T-helper 17 cell (primary cell): ENCODE measurements around the gene SMURF1. TPM values are rescaled to one million over a fixed set of nuclear protein-coding genes. Genes with fewer than 3 reads are reported as not detected.

Experiments
- ATAC-seq: fragments of 150-1000 bp; cut with Tn5 transposase; 2 replicates; pipeline ENCODE4 v1.10.0; 2021; ENCODE audit warnings: mild to moderate bottlenecking, moderate library complexity
- DNase-seq, 3 donors: peaks; one replicate each; pipeline versions ENCODE4 v3.0.0 to v3.0.0-alpha.2; 2020 to 2021
- H3K9me3 ChIP-seq: one replicate; pipeline ENCODE4 v1.7.0; 2013; ENCODE audit warnings: low read length, mild to moderate bottlenecking; ENCODE audit not compliant: control insufficient read depth, poor library complexity, severe bottlenecking
- H3K27ac Mint-ChIP-seq: one replicate; pipeline ENCODE4 v1.8.0; 2022; ENCODE audit warnings: mild to moderate bottlenecking, moderate library complexity, mixed read lengths
- H3K27me3 Mint-ChIP-seq: one replicate; pipeline ENCODE4 v1.8.0; 2022; ENCODE audit warnings: mixed read lengths
- H3K36me3 Mint-ChIP-seq: one replicate; pipeline ENCODE4 v1.8.0; 2022; ENCODE audit warnings: low read depth, mixed read lengths
- H3K4me1 Mint-ChIP-seq: one replicate; pipeline ENCODE4 v1.8.0; 2022; ENCODE audit warnings: mild to moderate bottlenecking, mixed read lengths
- H3K4me3 Mint-ChIP-seq: one replicate; pipeline ENCODE4 v1.8.0; 2022; ENCODE audit warnings: mild to moderate bottlenecking, moderate library complexity, mixed read lengths
- total RNA-seq, 4 donors: library from RNA in 2 of 4; stranded (reverse) in 2 of 4; gene quantifications; one replicate each; pipeline ENCODE4 v1.2.3 and lab custom pipeline; 2022 to 2026

The SMURF1 gene
- total RNA-seq, 2 donors from 2014 or later = 30.8 to 39.8 TPM

DNA sequence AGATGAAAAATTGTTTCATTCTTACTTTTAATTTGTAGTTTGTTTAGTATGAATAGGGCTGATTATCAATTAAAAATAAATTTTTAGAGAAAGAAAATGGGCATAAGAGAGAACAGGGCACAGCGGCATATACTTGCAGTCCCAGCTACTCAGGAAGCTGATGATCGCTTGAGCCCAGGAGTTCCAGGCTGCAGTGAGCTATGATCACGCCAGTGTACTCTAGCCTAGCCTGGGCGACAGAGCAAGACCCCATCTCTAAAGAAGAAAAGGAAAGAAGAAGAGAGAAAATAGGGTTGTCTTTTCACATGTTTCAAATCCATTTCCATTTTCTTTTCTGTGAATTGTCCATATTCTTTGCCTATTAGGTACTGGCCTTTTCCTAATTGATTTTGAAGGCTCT lies 8.0 kb downstream of the SMURF1 start:
- H3K36me3 Mint-ChIP-seq = no peaks in the 10 kb centered on the region
- no peak for DNase-seq
- H3K27me3 Mint-ChIP-seq = no peaks in the 10 kb centered on the region
- no peak overlapping the region for H3K27ac Mint-ChIP-seq
- no peak overlapping the region for H3K4me3 Mint-ChIP-seq
- ATAC-seq = no peak
- H3K4me1 Mint-ChIP-seq = peaks cover 47% of the 10 kb centered on the region
- H3K9me3 ChIP-seq = no peaks in the 10 kb centered on the region

DNA sequence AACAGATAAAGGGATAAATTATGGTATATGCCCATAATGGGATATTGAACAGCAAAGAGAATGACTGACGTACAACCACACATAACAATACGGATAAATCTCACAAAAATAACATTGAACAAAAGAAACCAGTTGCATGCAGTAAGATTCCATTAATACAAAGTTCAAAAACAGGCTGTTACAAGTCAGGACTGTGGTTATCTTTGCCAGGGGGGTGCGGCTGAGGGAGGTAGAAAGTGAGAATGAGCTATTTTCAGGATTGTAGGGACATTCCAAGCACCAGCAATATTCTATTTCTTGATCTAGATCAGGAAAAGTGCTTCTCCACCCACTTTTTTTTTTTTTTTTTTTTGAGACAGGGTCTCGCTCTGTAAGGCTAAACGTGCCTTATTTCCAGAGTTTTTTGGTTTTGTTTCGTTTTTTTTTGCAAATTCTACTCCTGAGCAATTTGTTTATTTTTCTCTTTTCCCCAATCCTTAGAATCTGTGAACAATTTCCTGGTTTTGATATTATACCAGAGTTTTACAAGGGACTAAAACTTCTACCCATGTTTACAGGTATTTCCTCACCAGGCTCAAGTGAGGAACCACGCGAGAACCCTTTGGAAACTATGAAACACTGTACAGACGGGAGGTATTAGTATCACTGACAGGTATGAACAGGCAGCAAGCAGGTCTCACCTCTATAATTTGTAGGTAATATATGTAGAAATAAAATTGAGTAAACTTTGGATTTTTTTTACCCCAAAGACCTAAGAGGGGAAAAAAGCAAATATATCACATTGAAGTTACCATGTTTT lies 9.9 kb downstream of the SMURF1 start:
- Mint-ChIP-seq H3K4me1 (peaks cover 41% of the 10 kb centered on the region), H3K36me3 (no peaks in the 10 kb centered on the region), H3K27ac (no peak overlapping the region), H3K4me3 (no peak overlapping the region), H3K27me3 (no peaks in the 10 kb centered on the region)
- ATAC-seq (no peak), DNase-seq (no peak)
- H3K9me3 ChIP-seq = no peaks in the 10 kb centered on the region

DNA sequence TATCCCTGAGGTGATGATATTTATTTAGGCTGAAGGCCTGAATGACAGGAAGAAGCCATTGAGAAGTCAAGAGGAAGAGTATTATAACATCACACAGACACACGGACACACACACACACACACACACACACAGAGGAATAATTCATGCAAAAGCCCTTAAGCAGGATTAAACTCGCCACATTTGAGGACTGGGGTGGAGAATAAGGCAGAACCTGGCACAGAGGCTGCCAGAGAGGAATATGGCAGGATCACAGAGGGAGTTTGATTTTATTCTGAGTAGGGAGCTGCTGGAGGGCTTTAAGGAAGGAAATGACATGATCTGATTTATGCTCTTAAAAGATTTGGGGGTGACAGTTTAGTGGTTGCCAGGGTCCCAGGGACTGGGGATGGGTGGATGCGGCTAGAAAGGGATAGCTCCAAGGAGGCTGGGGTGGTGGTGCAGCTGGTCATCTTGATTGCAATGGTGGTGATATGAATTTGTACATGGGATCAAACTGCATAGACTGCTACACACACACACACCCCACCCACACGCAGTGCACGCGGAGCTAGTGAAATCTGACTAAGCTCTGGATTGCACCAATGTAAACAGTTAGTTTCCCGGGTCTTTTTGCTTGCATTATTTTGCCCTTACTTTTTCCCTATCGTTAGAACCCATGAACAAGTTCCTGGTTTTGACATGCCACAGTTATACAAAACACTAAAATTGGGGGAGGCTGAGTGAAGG lies 11.2 kb downstream of the SMURF1 start:
- H3K4me3 Mint-ChIP-seq = no peak overlapping the region
- DNase-seq (no peak), ATAC-seq (no peak)
- no peaks in the 10 kb centered on the region for H3K36me3 Mint-ChIP-seq
- H3K9me3 ChIP-seq = no peaks in the 10 kb centered on the region
- no peaks in the 10 kb centered on the region for H3K27me3 Mint-ChIP-seq
- peak overlapping the region; percentile 30 for H3K27ac Mint-ChIP-seq
- peaks cover 35% of the 10 kb centered on the region for H3K4me1 Mint-ChIP-seq

DNA sequence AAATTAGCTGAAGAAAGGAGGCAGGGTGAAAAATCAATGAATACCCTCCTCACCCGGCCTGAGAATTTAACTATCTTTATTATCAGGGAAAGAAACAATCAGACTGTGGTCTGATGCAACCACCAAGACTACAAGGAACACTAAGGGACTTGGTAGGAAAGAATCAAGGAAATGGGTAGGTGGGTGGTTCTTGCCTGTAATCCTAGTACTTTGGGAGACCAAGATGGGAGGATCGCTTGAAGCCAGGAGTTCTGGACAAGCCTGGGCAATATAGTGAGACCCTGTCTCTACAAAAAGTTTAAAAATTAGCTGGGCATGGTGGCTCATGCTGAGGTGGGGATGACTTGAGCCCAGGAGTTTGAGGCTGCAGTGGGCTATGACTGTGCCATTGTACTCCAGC lies 12.6 kb downstream of the SMURF1 start:
- no peaks in the 10 kb centered on the region for H3K27me3 Mint-ChIP-seq

DNA sequence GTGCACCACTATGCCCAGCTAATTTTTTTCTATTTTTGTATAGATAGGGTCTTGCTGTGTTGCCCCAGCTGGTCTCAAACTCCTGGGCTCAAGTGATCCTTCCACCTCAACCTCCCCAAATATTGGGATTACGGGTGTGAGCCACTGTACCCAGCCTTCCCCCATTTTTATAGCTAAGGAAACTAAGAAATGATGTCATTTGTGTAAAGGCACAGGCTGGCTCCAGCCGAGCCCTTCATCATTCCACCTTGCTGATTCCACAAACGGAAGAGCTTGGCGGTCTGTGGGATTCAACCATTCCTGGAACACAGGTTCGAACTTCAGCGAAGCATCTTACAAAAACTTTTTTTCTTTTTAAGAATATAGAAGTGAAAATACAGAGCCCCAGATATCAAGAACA lies 14.4 kb downstream of the SMURF1 start:
- Mint-ChIP-seq H3K27ac (no peak overlapping the region), H3K27me3 (no peaks in the 10 kb centered on the region), H3K36me3 (no peaks in the 10 kb centered on the region), H3K4me1 (peaks cover 49% of the 10 kb centered on the region), H3K4me3 (no peak overlapping the region)
- no peaks in the 10 kb centered on the region for H3K9me3 ChIP-seq
- ATAC-seq (no peak), DNase-seq (no peak)

More for the DNA sequence above, 12.6 kb downstream of the SMURF1 start:
- ATAC-seq = no peak
- Mint-ChIP-seq H3K36me3 (no peaks in the 10 kb centered on the region), H3K4me3 (no peak overlapping the region), H3K27ac (peak overlapping the region; percentile 30), H3K4me1 (peaks cover 37% of the 10 kb centered on the region)
- no peak for DNase-seq
- no peaks in the 10 kb centered on the region for H3K9me3 ChIP-seq

DNA sequence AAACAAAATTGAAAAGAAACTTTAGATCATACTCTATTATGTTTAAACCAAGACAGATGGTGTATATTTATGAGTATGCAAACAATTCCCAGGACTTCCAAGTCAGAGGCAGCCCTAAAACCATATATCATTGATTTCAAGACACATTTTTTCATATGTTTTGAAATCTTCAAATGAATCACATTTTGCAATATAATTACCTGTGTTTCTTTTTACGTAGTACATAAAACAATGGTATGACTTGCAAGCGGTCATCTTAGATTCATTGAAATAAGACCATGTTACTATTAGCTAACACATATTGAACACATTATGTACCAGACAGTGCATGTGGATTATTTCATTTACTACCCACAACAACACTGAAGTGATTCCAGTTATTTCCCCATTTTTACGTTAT lies 14.9 kb downstream of the SMURF1 start:
- Mint-ChIP-seq H3K27ac (no peak overlapping the region), H3K4me3 (no peak overlapping the region), H3K27me3 (no peaks in the 10 kb centered on the region), H3K4me1 (peaks cover 51% of the 10 kb centered on the region), H3K36me3 (no peaks in the 10 kb centered on the region)
- ATAC-seq (no peak), DNase-seq (no peak)
- no peaks in the 10 kb centered on the region for H3K9me3 ChIP-seq

DNA sequence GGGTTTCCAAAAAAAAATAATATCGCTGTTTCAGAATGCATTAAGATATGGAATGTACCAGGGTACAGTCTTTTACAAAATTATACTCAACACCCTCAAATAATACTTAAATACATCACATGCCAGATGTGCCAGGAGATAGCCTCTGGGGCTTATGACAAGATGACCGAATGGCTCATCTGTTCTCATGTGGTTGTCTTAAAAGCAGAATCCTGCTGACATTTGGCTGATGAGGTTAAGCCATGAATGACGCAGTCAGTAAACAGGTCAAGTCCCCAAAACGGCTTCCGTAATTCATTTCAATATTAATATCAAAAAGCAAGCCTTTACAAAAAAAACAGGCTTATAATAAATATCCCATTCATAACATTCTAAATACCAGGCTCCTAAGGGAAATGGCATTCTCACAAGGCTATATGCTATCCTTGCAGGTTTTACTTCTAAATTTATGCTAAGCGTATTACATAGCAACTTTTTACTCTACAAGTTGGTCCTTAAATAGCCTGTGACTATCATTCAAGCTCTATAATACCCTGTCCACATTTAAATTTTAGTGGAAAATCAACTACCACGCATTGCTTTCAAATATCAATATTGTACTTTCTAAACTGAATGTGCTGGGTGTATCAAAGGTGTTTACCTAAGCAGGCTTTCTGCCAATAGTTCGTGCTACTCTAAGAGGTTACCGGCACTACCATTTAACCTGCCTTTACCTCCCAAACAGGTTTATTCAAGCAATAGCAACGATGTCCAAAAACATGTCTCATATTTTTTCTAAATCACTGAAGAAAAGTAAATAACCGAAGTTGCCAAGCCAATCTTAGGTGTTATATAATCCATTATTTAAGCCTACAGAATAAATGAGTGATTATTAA lies 15.6 kb downstream of the SMURF1 start:
- Mint-ChIP-seq H3K27ac (no peak overlapping the region), H3K27me3 (no peaks in the 10 kb centered on the region), H3K36me3 (no peaks in the 10 kb centered on the region), H3K4me1 (peaks cover 47% of the 10 kb centered on the region), H3K4me3 (no peak overlapping the region)
- DNase-seq (no peak), ATAC-seq (no peak)
- H3K9me3 ChIP-seq = no peaks in the 10 kb centered on the region

DNA sequence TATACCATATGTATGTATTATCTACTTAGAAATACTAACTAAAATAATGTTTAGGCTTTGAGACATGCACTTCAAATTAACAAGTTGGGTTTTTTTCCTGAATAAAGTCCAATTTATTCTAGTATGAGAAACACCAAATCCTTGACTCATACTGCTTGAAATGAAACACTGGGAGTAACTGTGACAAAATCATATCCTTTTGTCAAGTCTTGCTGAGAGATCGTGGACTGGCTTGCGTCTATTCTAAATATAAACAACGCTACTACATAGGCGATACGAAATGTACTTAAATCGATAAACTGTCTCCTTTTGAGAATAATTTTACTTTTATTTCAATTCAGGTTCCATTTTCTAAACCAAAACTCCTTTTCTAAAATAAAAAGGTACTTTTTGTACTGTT lies 16.3 kb downstream of the SMURF1 start:
- H3K4me1 Mint-ChIP-seq = peaks cover 41% of the 10 kb centered on the region
- H3K27me3 Mint-ChIP-seq = no peaks in the 10 kb centered on the region
- no peaks in the 10 kb centered on the region for H3K9me3 ChIP-seq
- H3K27ac Mint-ChIP-seq = no peak overlapping the region
- no peak overlapping the region for H3K4me3 Mint-ChIP-seq
- ATAC-seq = no peak
- no peak for DNase-seq
- no peaks in the 10 kb centered on the region for H3K36me3 Mint-ChIP-seq

DNA sequence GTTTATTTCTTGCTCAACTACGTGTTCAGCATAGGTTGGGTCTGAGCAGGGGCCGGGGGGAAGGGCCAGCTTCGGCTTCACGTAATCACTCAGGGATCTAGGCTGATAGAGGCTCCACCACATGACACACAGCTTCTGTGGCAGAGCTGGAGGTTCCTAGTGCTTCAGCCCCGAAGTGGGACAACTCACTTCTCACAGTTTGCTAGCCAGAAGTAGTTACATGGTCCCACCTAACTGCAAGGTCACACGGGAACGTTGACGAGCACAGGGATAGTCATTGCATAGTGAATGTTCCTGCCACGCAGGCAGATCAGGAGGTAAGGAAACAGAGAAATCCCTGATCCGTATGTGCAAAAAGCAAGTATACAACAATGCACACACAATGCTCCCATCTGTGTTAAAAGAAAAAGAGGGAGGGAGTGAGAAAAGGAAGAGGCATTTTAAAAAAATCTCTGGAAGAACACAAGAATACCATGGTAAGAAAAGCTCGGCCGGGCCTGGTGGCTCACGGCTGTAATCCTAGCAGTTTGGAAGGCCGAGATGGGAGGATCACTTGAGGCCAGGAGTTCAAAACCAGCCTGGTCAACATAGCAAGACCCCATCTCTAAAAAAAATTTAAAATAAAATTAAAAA lies 16.9 kb downstream of the SMURF1 start:
- Mint-ChIP-seq H3K27me3 (no peaks in the 10 kb centered on the region), H3K27ac (peak overlapping the region; percentile 34), H3K36me3 (no peaks in the 10 kb centered on the region)

DNA sequence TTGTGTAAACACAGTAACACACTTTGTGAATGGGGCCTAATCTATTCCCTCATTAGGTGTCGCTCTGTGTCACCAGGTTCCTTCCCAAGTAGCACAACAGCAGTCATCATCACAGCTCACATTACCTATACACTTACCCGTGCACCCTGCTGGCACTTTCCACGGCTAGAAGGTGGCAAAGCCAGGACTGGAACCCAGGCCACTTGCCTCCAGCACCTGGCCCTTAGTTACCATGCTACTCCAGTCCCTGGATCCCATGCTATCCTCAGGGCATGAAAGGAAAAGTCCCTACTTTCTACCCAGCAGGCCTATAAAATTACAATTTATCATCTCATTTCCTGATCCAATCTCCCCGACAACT lies 18.4 kb downstream of the SMURF1 start:
- H3K4me3 Mint-ChIP-seq = peak overlapping the region; percentile 5
- peak overlapping the region; percentile 24 for H3K27ac Mint-ChIP-seq
- ATAC-seq (no peak), DNase-seq (no peak)
- peaks cover 22% of the 10 kb centered on the region for H3K4me1 Mint-ChIP-seq
- no peaks in the 10 kb centered on the region for H3K27me3 Mint-ChIP-seq
- no peaks in the 10 kb centered on the region for H3K36me3 Mint-ChIP-seq
- H3K9me3 ChIP-seq = no peaks in the 10 kb centered on the region

More for the DNA sequence above, 16.9 kb downstream of the SMURF1 start:
- Mint-ChIP-seq H3K4me3 (no peak overlapping the region), H3K4me1 (peaks cover 35% of the 10 kb centered on the region)
- ATAC-seq (no peak), DNase-seq (no peak)
- no peaks in the 10 kb centered on the region for H3K9me3 ChIP-seq

DNA sequence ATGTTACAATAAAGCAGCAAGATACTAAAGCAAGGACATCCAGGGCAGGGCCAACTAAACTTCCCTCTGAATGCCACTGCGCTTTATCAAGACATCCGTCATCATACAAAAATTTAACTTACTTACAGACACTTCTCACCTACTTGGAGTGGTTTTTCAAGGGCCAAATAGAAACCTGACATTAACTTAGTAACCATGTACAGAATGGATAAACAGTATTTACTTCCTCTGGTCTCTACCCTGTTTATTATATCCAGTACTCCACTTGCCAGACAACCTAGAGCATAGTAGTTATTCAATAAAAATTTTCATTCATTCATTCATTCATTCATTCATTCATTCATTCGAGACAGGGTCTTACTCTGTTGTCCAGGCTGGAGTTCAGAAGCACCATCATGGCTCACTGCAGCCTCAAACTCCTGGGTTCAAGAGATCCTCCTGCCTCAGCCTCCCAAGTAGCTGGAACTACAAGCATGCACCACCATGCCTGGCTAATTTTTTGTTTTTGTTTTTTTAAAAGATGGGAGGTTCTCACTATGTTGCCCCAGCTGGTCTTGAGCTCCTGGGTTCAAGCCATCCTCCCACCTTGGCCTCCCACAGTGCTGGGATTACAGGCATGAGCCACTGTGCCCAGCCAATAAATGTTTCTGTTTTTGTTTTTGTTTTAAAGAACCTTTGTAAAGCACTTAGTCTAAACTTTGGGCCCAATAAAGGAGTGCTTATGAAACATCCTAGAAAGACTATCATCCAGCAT lies 19.0 kb downstream of the SMURF1 start:
- no peaks in the 10 kb centered on the region for H3K9me3 ChIP-seq
- no peaks in the 10 kb centered on the region for H3K36me3 Mint-ChIP-seq
- H3K27me3 Mint-ChIP-seq = no peaks in the 10 kb centered on the region
- no peak overlapping the region for H3K27ac Mint-ChIP-seq
- DNase-seq = no peak
- H3K4me3 Mint-ChIP-seq = no peak overlapping the region
- H3K4me1 Mint-ChIP-seq = peaks cover 22% of the 10 kb centered on the region
- no peak for ATAC-seq

DNA sequence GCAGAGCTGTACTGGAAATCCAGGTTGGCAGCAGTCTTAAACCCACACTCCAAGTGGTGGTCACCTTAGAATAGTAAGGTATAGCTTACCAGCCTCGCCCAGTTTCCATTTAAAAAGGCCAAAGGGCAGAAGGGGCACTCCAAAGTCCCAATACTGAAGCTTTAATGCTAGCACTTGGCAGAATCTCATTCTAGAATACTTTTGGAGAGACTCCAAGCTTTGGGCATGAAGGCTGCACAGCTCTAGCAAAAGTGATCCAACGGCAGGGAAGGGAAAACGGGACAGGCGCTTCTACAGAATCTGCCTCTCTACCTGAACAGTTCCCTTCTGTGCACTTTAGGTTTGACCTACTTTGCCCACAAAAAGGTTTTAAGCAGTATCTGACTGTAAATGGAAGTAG lies 19.7 kb downstream of the SMURF1 start:
- DNase-seq (no peak), ATAC-seq (no peak)
- H3K27ac Mint-ChIP-seq = no peak overlapping the region
- no peaks in the 10 kb centered on the region for H3K36me3 Mint-ChIP-seq
- no peaks in the 10 kb centered on the region for H3K27me3 Mint-ChIP-seq
- peaks cover 21% of the 10 kb centered on the region for H3K4me1 Mint-ChIP-seq
- H3K4me3 Mint-ChIP-seq = no peak overlapping the region
- H3K9me3 ChIP-seq = no peaks in the 10 kb centered on the region
